Inflammatory macrophage treated with lipopolysaccharide for 1 hour (primary cell): Measurements from ENCODE around the gene DOC2A.
"Not testable (repeated sequence)": the region's sequence is repeated elsewhere in the genome, so short reads cannot be mapped to it uniquely, and the experiment has no call there.

Experiments
- DNase-seq, 2 donors: peaks; one replicate each; pipeline ENCODE4 v3.0.0-alpha.2; 2020 to 2022

The DOC2A gene

GRCh38 chr16:29963021-29963743, 47.6 kb downstream of the DOC2A start:
- no peak for DNase-seq

GRCh38 chr16:29962344-29962994, 48.4 kb downstream of the DOC2A start:
- peak; percentile 74 to 83 for DNase-seq

GRCh38 chr16:29961479-29962343, 49.1 kb downstream of the DOC2A start, which contains the start of gene TMEM219:
Gene TMEM219 (plus strand): TSS chr16:29962079. CDS start chr16:29963144, 1,065 bp downstream.
- peak; percentile 89 to 97 for DNase-seq

- no peak for DNase-seq
Measured at GRCh38 chr16:29961127-29961478, 49.7 kb downstream of the DOC2A start.

GRCh38 chr16:29959821-29960220, 51.0 kb downstream of the DOC2A start:
- DNase-seq: not testable (repeated sequence)

GRCh38 chr16:29959293-29959692, 51.5 kb downstream of the DOC2A start:
- DNase-seq: no peak

GRCh38 chr16:29958756-29959155, 52.1 kb downstream of the DOC2A start:
- DNase-seq: no peak
